Stomach (tissue), 9 donors: Measurements from ENCODE around the gene KLHL17. TPM values are rescaled to one million over a fixed set of nuclear protein-coding genes. Genes with fewer than 3 reads are reported as not detected.
"Not testable (repeated sequence)": the region's sequence is repeated elsewhere in the genome, so short reads cannot be mapped to it uniquely, and the experiment has no call there.

Experiments
- DNase-seq, 2 donors: peaks; one replicate each; pipeline versions ENCODE4 v3.0.0 to v3.0.0-alpha.2; 2013 to 2019
- H3K27ac ChIP-seq, 5 donors: fragments of 200-600 bp in 4 of 5; sonication (generic) in 4 of 5; one replicate each; pipeline ENCODE4 v1.5.1; 2013 to 2019; ENCODE audit warnings: mild to moderate bottlenecking in 1 of 5, moderate library complexity in 1 of 5
- H3K27me3 ChIP-seq, 3 donors: fragments of 200-600 bp; sonication (generic); one replicate each; pipeline ENCODE4 v1.5.1; 2017 to 2019; ENCODE audit warnings: mixed run types in 1 of 3
- H3K36me3 ChIP-seq, 4 donors: fragments of 200-600 bp; sonication (generic); 1 replicate in 3 of 4; 2 replicates in 1 of 4; pipeline ENCODE4 v1.5.1; 2016 to 2019
- H3K4me1 ChIP-seq, 4 donors: fragments of 200-600 bp; sonication (generic); one replicate each; pipeline ENCODE4 v1.5.1; 2016 to 2019
- H3K4me3 ChIP-seq, 4 donors: fragments of 200-600 bp; sonication (generic) in 3 of 4; one replicate each; pipeline ENCODE4 v1.5.1; 2016 to 2019; ENCODE audit warnings: mild to moderate bottlenecking in 1 of 4
- H3K9me3 ChIP-seq, 4 donors: fragments of 200-600 bp; sonication (generic); one replicate each; pipeline ENCODE4 v1.5.1; 2016 to 2019
- CTCF ChIP-seq, 7 experiments: fragments of 450-650 bp in 4 of 7; fragments of 200-600 bp in 3 of 7; sonication (generic) in 3 of 7; IDR thresholded peaks; one replicate each; pipeline ENCODE4 v1.5.1; 2016 to 2019; ENCODE audit warnings: antibody characterized with exemption in 7 of 7, control low read depth in 2 of 7, mild to moderate bottlenecking in 1 of 7
- EP300 ChIP-seq: sonication (generic); formaldehyde crosslinking; IDR thresholded peaks from one replicate; pipeline ENCODE4 v1.6.1; 2017; ENCODE audit warnings: antibody characterized with exemption
- POLR2A ChIP-seq, 4 donors: fragments of 450-650 bp; IDR thresholded peaks; one replicate each; pipeline ENCODE4 v1.6.1; 2016; ENCODE audit warnings: antibody characterized with exemption in 4 of 4, control low read depth in 2 of 4, mild to moderate bottlenecking in 1 of 4, moderate library complexity in 1 of 4
- POLR2AphosphoS5 ChIP-seq, 3 donors: sonication (generic); formaldehyde crosslinking; IDR thresholded peaks; one replicate each; pipeline ENCODE4 v1.6.1; 2016; ENCODE audit warnings: antibody characterized with exemption in 3 of 3
- WGBS, 5 donors: extraction: QIAGEN DNeasy Blood & Tissue Kit in 3 of 5; methylation state at CpG; one replicate each; pipeline versions ENCODE4 v1.1.5 to v1.1.7; 2013 to 2018; 5-methylcytosine and 5-hydroxymethylcytosine counted together
- intact Hi-C: fragments of 100-400 bp; cut with DNase I; formaldehyde crosslinking; loops from one replicate; pipeline ENCODE4 v1.15.1; 2023; ENCODE audit warnings: low total_unique reads
- polyA plus RNA-seq, 3 donors: library from polyadenylated mRNA; stranded (reverse); fragments of 200-250 nt; gene quantifications; one replicate each; pipeline ENCODE4 v1.2.3, GENCODE V29; 2013
- total RNA-seq, 5 donors: library from RNA; depleted of rRNA; stranded (reverse); fragments of >200 nt; gene quantifications; one replicate each; pipeline versions ENCODE4 v1.1.0 to v1.2.3, GENCODE V29; 2014 to 2016
- donor health status: healthy with polysubstance abuse.
- donor health status: Bipolar disorder and iron deficiency.
- donor health status: healthy.

Gene KLHL17
- total and polyA plus RNA-seq, 8 donors, result 1.7 to 99.9 (median 7.6) TPM

GRCh38 chr1:1005774-1006304, 45.5 kb downstream of the KLHL17 start:
- DNase-seq, result peak in 1 of 2 donors; percentile 21
- Histone ChIP-seq H3K9me3 (no peaks in the 10 kb centered on the region), H3K36me3 (no peaks in the 10 kb centered on the region), H3K27me3 (peaks cover 0 to 54% (median 9%) of the 10 kb centered on the region in 3 donors), H3K4me1 (peaks cover 28 to 39% (median 35%) of the 10 kb centered on the region in 4 donors), H3K27ac (peak overlapping the region in 1 of 5 donors; percentile 59), H3K4me3 (no peak overlapping the region)
- intact Hi-C loops, result no loop called here
- 51 to 81% (median 58%) methylated on average over 7 to 23 of the region's 23 CpGs for WGBS, 5 donors
- TF ChIP-seq EP300 (no peak), CTCF (IDR thresholded peaks at IDR 0.05) (no peak)

- Histone ChIP-seq H3K9me3 (no peaks in the 10 kb centered on the region), H3K27me3 (peaks cover 0 to 47% (median 2%) of the 10 kb centered on the region in 3 donors), H3K4me3 (no peak overlapping the region), H3K27ac (no peak overlapping the region), H3K4me1 (peaks cover 21 to 32% (median 28%) of the 10 kb centered on the region in 4 donors), H3K36me3 (no peaks in the 10 kb centered on the region)
- TF ChIP-seq CTCF (IDR thresholded peaks at IDR 0.05), result no peak
- TF ChIP-seq POLR2AphosphoS5 (IDR thresholded peaks at IDR 0.05), result no peak
- TF ChIP-seq EP300, result no peak
- no peak for TF ChIP-seq POLR2A (IDR thresholded peaks at IDR 0.05)
- 69 to 71% (median 70%) methylated on average over 23 to 37 of the region's 37 CpGs for WGBS, 5 donors
- DNase-seq, result peak; percentile 57 to 76
- intact Hi-C loops, result no loop called here
Measured at GRCh38 chr1:1006305-1007159, 46.1 kb downstream of the KLHL17 start.

- H3K27ac ChIP-seq, DNase-seq, intact Hi-C loops, H3K36me3 ChIP-seq, H3K4me3 ChIP-seq, H3K9me3 ChIP-seq: not testable (repeated sequence)
- Histone ChIP-seq H3K4me1 (peaks cover 20 to 42% (median 32%) of the 10 kb centered on the region in 4 donors), H3K27me3 (peaks cover 0 to 16% (median 0%) of the 10 kb centered on the region in 3 donors)
- 88 to 94% (median 92%) methylated on average over 8 of the region's 8 CpGs for WGBS, 5 donors
Measured at GRCh38 chr1:1010131-1010530, 49.7 kb downstream of the KLHL17 start.

GRCh38 chr1:1011396-1011949, 51.1 kb downstream of the KLHL17 start:
- no peak overlapping the region for H3K27ac ChIP-seq
- peaks cover 9 to 33% (median 20%) of the 10 kb centered on the region in 4 donors for H3K4me1 ChIP-seq
- no peak for DNase-seq
- H3K9me3 ChIP-seq, result no peaks in the 10 kb centered on the region
- H3K4me3 ChIP-seq, result no peak overlapping the region
- TF ChIP-seq CTCF (IDR thresholded peaks at IDR 0.05) (no peak), POLR2AphosphoS5 (IDR thresholded peaks at IDR 0.05) (no peak), POLR2A (IDR thresholded peaks at IDR 0.05) (no peak), EP300 (no peak)
- intact Hi-C loops, result no loop called here
- H3K36me3 ChIP-seq, result no peaks in the 10 kb centered on the region
- WGBS, 5 donors, result 76 to 82% (median 79%) methylated on average over 14 of the region's 14 CpGs
- H3K27me3 ChIP-seq, result peaks cover 0 to 2% (median 0%) of the 10 kb centered on the region in 3 donors

GRCh38 chr1:1012736-1013104, 52.3 kb downstream of the KLHL17 start:
- Histone ChIP-seq H3K4me3 (peak overlapping the region; percentile 55 to 64 (median 61)), H3K27ac (peak overlapping the region in 4 of 5 donors; percentile 82 to 94 (median 92)), H3K4me1 (peaks cover 9 to 33% (median 20%) of the 10 kb centered on the region in 4 donors)
- 51 to 63% (median 57%) methylated on average over 13 of the region's 13 CpGs for WGBS, 5 donors
- H3K9me3 ChIP-seq, intact Hi-C loops, DNase-seq, H3K36me3 ChIP-seq, H3K27me3 ChIP-seq: not testable (repeated sequence)
